HG02885 (cell line): ENCODE results near the gene C16orf46.

Source experiments
- ATAC-seq: cut with Tn5 transposase; IDR thresholded peaks from one replicate; pipeline ENCODE4 v1.9.1; 2021; ENCODE audit warnings: mild to moderate bottlenecking; ENCODE audit not compliant: unreplicated experiment, poor library complexity

C16orf46 gene

DNA sequence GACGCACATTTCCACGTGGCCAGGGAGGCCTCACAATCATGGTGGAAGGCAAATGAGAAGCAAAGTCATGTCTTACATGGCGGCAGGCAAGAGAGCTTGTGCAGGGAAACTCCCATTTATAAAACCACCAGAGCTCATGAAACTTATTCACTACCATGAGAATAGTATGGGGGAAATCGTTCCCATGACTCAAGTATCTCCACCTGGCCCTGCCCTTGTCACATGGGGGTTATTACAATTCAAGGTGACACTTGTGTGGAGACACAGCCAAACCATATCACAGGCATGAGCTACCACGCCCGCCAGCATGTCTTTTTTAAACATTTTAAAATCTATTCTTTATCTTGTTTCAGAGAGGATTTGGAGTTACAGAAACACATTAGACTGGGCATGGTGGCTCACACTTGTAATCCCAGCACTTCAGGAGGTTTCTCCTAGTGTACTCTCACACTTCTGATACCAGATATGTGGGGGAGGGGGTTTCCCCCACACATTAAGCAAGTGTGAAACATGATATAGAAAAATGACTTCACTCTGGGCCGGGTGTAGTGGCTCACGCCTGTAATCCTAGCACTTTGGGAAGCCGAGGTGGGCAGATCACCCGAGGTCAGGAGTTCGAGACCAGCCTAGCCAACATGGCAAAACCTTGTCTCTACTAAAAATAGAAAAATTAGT, 47.0 kb downstream of the C16orf46 start:
- no peak for ATAC-seq

GRCh38 chr16:81026429-81026828, 50.6 kb downstream of the C16orf46 start:
- ATAC-seq = no peak

GRCh38 chr16:81018496-81018895, 58.5 kb downstream of the C16orf46 start:
- no peak for ATAC-seq

DNA sequence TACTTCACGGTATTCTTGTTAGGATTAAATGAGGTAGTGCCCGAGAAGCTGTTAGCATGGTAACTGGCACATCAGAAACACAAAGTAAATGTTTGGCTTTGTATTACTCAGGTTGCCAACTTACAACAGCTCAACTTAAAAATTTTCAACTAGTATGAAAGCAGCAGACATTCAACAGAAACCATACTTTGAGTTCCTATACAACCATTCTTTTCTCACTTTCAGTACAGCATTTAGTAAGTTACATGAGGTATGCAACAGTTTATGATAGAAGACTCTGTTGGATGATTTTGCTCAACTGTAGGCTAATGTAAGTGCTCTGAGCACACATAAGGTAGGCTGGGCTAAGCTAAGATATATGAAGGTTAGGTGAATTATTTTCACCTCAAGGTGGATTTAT, 62.4 kb downstream of the C16orf46 start:
- no peak for ATAC-seq

GRCh38 chr16:81012974-81013373, 64.1 kb downstream of the C16orf46 start:
- ATAC-seq = no peak
